Loucy (cell line): ENCODE results near the gene ADCY2.

Experiments
- CTCF ChIP-seq: fragments of 200-600 bp; sonication (generic); conservative IDR thresholded peaks from 2 replicates; pipeline ENCODE4 v1.5.1; 2014; ENCODE audit warnings: mild to moderate bottlenecking, antibody characterized with exemption, low read length
- EZH2phosphoT487 ChIP-seq: fragments of 200-600 bp; IDR thresholded peaks from 2 replicates; pipeline ENCODE4 v1.6.1; 2018; ENCODE audit warnings: antibody characterized with exemption, mild to moderate bottlenecking, moderate library complexity, borderline replicate concordance

DNA sequence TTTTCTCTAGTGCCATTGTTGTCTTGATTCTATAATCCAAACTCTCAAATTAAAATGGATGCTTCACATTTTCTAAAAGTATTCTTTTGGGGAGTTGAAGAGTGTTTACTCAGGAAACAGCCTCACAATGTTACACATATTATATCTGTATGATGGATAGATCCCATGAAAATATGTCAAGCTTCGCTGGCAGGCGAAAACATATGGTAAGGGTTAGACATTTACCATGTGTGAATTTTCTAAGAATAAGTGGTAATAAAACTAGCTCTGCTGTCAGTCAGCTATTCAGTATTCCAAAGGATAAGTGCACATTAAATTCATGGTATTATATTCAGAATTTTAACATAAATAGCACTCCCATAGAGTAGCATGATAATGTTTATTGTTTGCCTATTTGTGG is 13.3 kb upstream of the ADCY2 start:
- TF ChIP-seq CTCF: no peak
- TF ChIP-seq EZH2phosphoT487: no peak
